ENCODE results near the gene TMEM150B. TPM values are rescaled to one million over a fixed set of nuclear protein-coding genes. Genes with fewer than 3 reads are reported as not detected.

The TMEM150B gene
- total and polyA plus RNA-seq, 9 of the 15 experiments (the other 6 are each of a cell fraction or from before 2014, with no cell fraction given): 0.47 to 1.3 (median 0.74) TPM; not detected in 2

GRCh38 chr19:55340784-55341147 is 15.6 kb upstream of the TMEM150B start (continued):
- TF ChIP-seq E2F8 (IDR thresholded peaks at IDR 0.05; ENCODE audit: low read depth, partially characterized antibody): no peak
- no peak for TF ChIP-seq ZNF12 (CRISPR knock-in tag; IDR thresholded peaks at IDR 0.05)
- TF ChIP-seq ZBTB7A (IDR thresholded peaks at IDR 0.05; ENCODE audit: borderline replicate concordance, control insufficient read depth, low read depth, low read length): peak; percentile 85
- TF ChIP-seq RBM39 (optimal IDR thresholded peaks at IDR 0.05; ENCODE audit: low read depth, low read length): no peak
- TF ChIP-seq ZNF175 (CRISPR knock-in tag; IDR thresholded peaks at IDR 0.05; ENCODE audit: low read depth): no peak
- peak in 1 of 2 experiments; percentile 18; a peak in 1 of 4 replicates for TF ChIP-seq HDAC1 (IDR thresholded peaks at IDR 0.05)
- no peak for TF ChIP-seq ZNF41 (CRISPR knock-in tag; conservative IDR thresholded peaks at IDR 0.05)
- TF ChIP-seq SMARCA4 (IDR thresholded peaks at IDR 0.05): 0 out of 2 replicates have a peak, but pooled peaks have one; percentile 25
- no peak for TF ChIP-seq NRF1 (conservative IDR thresholded peaks at IDR 0.05 in 1 of 2, IDR thresholded peaks at IDR 0.05 in 1 of 2)
- TF ChIP-seq RAD21 (CRISPR knock-in tag; conservative IDR thresholded peaks at IDR 0.05 in 1 of 2, IDR thresholded peaks at IDR 0.05 in 1 of 2): peak in 1 of 2 experiments; percentile 20; a peak in 1 of 4 replicates
- TF ChIP-seq RBM34 (IDR thresholded peaks at IDR 0.05; ENCODE audit: borderline replicate concordance, insufficient read depth, low read length): no peak
- peak; percentile 43 for TF ChIP-seq ZNF263 (CRISPR knock-in tag; IDR thresholded peaks at IDR 0.05; ENCODE audit: borderline replicate concordance)
- no peak for TF ChIP-seq NCOA4 (IDR thresholded peaks at IDR 0.05; ENCODE audit: partially characterized antibody)
- peak; percentile 54 for TF ChIP-seq POLR2G (IDR thresholded peaks at IDR 0.05; ENCODE audit: low read depth, low read length)
- TF ChIP-seq CREB1 (IDR thresholded peaks at IDR 0.05): no peak
- 0 out of 2 replicates have a peak, but pooled peaks have one; percentile 45 for TF ChIP-seq CREB1 (CRISPR knock-in tag; IDR thresholded peaks at IDR 0.05)
- TF ChIP-seq NELFE (IDR thresholded peaks at IDR 0.05; ENCODE audit: insufficient read depth, insufficient read length): no peak
- TF ChIP-seq MLLT1 (IDR thresholded peaks at IDR 0.05): peak; percentile 57 to 59; a peak in 3 of 4 replicates
- no peak for TF ChIP-seq C11orf30 (IDR thresholded peaks at IDR 0.05; ENCODE audit: low read depth)
- TF ChIP-seq NCOA6 (IDR thresholded peaks at IDR 0.05): no peak
- TF ChIP-seq SMARCA5 (IDR thresholded peaks at IDR 0.05): peak; percentile 17; the same call in 1 of the 2 replicates
- TF ChIP-seq ZNF436 (CRISPR knock-in tag; IDR thresholded peaks at IDR 0.05): no peak
- no peak for TF ChIP-seq ZNF197 (CRISPR knock-in tag; IDR thresholded peaks at IDR 0.05; ENCODE audit: low read depth)
- TF ChIP-seq PPARD (CRISPR knock-in tag; IDR thresholded peaks at IDR 0.05): no peak
- no peak for TF ChIP-seq ZNF740 (CRISPR knock-in tag; IDR thresholded peaks at IDR 0.05)
- TF ChIP-seq ZNF740 (tag; IDR thresholded peaks at IDR 0.05): no peak

Data from K562 (cell line).